Astrocyte of the cerebellum (primary cell): ENCODE measurements around the gene TPD52L1.

Experiments used
- DNase-seq: peaks from one replicate; pipeline ENCODE4 v3.0.0-alpha.2; 2011; ENCODE audit warnings: low read depth
- H3K4me3 ChIP-seq: 2 replicates; pipeline ENCODE4 v1.5.1; 2011; ENCODE audit warnings: mild to moderate bottlenecking, low read depth, low read length, moderate library complexity
- in situ Hi-C: cut with HindIII; loops from 2 replicates; pipeline ENCODE4 v1.10.0; 2017; ENCODE audit warnings: low sequenced_read_pairs
- TF ChIP-seq, protein P1 (sequence below): IDR thresholded peaks from 2 replicates; pipeline ENCODE4 v1.5.1; 2012; ENCODE audit warnings: low read length, low read depth, moderate library complexity, mild to moderate bottlenecking; ENCODE audit errors: missing control alignments

The TPD52L1 gene

DNA sequence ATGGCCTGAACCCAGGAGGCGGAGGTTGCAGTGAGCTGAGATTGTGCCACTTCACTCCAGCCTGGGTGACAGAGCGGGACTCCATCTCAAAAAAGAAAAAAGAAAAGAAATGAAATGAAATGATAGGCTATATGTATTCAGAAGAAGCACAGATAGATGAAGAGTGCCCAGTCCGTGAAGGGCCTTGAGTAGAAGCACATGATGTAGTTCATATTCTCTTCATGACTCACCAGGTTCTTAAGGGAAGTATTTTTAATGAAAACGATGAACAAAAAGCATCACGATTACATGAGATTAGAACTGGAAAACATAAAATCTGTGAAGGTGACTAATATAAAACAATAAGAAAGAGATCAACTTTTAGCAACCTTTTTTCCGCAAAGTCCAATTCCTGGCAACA, 29.8 kb downstream of the TPD52L1 start:
- TF ChIP-seq, protein P1, sequence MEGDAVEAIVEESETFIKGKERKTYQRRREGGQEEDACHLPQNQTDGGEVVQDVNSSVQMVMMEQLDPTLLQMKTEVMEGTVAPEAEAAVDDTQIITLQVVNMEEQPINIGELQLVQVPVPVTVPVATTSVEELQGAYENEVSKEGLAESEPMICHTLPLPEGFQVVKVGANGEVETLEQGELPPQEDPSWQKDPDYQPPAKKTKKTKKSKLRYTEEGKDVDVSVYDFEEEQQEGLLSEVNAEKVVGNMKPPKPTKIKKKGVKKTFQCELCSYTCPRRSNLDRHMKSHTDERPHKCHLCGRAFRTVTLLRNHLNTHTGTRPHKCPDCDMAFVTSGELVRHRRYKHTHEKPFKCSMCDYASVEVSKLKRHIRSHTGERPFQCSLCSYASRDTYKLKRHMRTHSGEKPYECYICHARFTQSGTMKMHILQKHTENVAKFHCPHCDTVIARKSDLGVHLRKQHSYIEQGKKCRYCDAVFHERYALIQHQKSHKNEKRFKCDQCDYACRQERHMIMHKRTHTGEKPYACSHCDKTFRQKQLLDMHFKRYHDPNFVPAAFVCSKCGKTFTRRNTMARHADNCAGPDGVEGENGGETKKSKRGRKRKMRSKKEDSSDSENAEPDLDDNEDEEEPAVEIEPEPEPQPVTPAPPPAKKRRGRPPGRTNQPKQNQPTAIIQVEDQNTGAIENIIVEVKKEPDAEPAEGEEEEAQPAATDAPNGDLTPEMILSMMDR: no peak
- in situ Hi-C loops: no loop called here
- no peak for DNase-seq
- H3K4me3 ChIP-seq: no peak overlapping the region

DNA sequence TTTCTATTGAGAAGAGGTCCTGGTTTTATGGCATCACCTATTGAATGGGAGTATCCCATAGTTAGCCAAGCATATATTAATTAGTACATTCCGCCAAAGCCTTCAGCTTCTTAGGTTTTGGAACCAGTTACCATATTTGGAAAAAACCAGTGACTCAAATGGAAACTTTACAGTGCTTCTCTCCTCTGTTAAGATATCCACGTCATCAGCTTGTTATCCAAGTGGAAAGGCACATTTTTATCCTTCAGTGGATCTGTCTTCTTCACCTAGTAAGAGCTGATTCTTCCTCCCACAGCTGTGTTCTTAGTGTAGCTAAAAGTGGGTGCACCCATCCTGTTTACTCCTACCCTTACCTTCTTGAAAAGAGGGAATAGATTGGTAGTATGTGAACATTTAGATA, 34.5 kb downstream of the TPD52L1 start:
- TF ChIP-seq, protein P1: no peak
- peak; percentile 56 for DNase-seq
- in situ Hi-C loops: no loop called here
- H3K4me3 ChIP-seq: no peak overlapping the region

DNA sequence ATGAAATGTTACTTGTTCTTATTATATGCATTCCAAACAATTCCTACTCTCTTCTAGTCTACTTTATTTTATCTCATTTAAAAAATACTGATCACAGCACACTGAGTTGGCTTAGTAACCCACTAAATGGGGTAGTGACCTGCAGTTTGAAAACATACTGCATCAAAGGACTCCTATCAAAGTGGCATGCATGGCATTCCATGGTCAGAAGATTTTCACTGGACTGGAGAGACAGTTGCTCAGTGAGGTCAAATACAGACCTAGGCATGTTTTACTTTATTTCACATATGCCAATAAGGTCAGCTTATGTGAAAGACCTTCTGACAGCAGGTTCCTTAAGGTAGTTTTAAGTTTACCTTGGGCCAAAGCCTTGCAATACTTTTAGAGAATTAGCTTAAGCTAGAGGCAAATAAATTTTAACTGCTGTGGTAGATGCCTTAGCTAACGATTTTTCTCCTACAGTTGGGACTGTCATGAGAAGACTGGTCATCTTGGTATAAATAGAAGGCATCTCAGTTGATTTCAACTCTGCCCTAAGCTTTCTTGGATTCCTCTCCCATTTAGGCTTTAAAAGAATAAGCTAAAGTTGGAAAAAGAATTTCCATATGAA, 35.1 kb downstream of the TPD52L1 start:
- DNase-seq: no peak
- in situ Hi-C loops: no loop called here
- TF ChIP-seq, protein P1: no peak
- H3K4me3 ChIP-seq: no peak overlapping the region

DNA sequence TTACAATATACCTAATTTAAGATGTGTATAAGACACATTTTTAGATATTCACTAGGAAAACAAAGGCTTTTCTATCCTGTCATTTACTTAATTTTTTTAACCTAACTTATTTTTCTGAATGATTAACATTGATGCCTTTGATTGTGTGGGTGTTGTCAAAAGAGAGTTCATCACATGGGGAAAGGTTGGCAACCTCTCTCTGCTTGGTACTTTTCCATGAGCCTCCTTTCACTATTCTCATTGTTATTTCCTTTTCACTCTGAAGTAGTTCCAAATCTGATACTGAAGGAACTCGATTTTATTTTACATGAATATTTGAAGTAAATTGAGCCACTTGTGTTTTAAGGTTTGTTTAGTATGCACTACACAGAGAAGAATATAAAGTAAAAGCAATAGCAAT, 35.9 kb downstream of the TPD52L1 start:
- TF ChIP-seq, protein P1: no peak
- no peak for DNase-seq
- H3K4me3 ChIP-seq: no peak overlapping the region
- in situ Hi-C loops: no loop called here

DNA sequence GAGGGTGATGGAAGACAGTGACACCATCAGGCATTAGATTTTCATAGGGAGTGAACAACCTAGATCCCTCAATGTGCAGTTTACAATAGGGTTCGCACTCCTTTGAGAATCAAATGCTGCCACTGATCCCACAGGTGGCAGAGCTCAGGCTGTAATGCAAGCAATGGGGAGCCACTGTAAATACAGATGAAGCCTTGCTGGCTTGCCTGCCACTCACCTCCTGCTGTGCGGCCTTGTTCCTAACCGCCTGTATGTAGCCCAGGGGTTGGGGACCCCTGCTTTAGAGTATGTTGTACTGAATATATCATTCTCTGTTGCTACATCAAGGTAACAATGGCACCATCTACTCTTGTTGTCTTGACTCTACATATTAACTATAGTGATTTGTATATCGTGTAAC, 37.1 kb downstream of the TPD52L1 start:
- in situ Hi-C loops: no loop called here
- TF ChIP-seq, protein P1: no peak
- DNase-seq: no peak
- no peak overlapping the region for H3K4me3 ChIP-seq

DNA sequence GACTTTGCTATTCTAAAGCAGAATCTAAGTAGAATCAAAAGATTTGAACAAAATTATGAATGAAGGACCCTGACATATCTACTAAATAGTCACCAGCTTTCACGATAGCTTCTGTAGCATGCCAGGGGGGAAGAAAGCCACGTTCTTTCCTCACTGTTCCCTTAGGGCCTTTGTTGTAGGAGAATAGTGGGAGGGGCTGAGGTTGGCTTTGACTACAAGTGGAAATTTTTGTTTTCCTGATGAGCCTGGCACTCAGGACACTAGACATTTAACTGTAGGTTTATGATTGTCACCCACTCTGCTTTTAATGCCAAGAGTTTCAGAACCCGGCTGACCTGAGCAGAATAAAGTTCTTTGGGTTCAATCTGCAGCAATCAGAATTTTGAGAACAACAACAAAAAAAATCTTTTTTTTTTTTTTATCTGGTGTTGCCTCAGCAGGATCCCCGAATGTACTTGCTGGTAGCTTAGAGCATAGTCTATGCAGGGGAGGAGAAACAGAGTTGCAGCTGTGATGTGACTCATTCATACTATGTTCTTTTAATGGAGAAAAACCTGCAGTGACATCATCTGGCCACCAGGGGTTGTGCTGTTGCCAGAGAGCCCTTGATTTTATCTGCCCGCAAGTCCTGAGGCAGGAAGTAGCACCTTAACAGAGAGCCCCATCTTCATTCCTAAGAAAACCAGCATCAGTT, 38.5 kb downstream of the TPD52L1 start:
- in situ Hi-C loops: no loop called here
- TF ChIP-seq, protein P1: peak; percentile 76
- peak; percentile 56 for DNase-seq
- H3K4me3 ChIP-seq: no peak overlapping the region
